ENCODE data around the gene CGB8. TPM values are rescaled to one million over a fixed set of nuclear protein-coding genes. Genes with fewer than 3 reads are reported as not detected.
A peak's percentile ranks its signal among the peaks of the same experiment; 100 is the strongest.
"Not testable (repeated sequence)": the region's sequence is repeated elsewhere in the genome, so short reads cannot be mapped to it uniquely, and the experiment has no call there.

CGB8 gene
- total RNA-seq, 6 donors from 2014 or later, result not detected

DNA sequence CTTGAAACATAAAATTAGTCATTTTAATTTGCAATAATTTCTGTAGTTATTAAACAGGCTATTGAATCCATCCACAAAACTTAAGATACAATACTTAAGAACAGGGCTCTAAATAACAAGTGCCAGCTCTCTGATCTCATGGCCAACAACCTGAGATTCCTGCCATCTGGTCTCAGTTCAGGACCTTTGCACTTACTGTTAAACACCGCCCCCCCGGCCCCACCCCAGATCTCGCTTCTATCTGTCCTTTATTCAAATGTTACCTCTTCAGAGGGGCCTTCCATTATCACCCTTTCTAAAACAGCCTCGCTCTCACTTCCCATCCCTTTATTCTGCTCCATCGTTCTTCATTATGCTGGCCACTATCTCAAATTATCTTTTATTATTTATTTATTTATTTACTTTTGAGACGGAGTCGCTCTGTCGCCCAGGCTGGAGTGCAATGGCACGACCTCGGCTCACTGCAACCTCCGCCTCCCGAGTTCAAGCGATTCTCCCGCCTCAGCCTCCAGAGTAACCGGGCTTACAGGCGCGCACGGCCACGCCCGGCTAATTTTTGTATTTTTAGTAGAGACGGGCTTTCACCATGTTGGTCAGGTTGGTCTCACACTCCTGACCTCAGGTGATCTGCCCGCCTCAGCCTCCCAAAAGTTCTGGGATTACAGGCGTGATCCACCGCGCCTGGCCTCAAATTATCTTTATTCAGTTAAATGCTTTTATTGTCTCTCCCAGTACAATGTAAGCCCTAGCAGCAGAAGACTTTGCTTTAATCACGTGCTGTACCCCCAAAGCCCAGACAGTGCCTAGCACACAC lies 35.5 kb upstream of the CGB8 start:
- H3K27ac ChIP-seq, result peak overlapping the region; percentile 89 to 95 (median 92)
- 74% methylated on average over 26 of the region's 26 CpGs for WGBS, 2 donors
- no peak for TF ChIP-seq POLR2A (IDR thresholded peaks at IDR 0.05)
- TF ChIP-seq, protein P1, sequence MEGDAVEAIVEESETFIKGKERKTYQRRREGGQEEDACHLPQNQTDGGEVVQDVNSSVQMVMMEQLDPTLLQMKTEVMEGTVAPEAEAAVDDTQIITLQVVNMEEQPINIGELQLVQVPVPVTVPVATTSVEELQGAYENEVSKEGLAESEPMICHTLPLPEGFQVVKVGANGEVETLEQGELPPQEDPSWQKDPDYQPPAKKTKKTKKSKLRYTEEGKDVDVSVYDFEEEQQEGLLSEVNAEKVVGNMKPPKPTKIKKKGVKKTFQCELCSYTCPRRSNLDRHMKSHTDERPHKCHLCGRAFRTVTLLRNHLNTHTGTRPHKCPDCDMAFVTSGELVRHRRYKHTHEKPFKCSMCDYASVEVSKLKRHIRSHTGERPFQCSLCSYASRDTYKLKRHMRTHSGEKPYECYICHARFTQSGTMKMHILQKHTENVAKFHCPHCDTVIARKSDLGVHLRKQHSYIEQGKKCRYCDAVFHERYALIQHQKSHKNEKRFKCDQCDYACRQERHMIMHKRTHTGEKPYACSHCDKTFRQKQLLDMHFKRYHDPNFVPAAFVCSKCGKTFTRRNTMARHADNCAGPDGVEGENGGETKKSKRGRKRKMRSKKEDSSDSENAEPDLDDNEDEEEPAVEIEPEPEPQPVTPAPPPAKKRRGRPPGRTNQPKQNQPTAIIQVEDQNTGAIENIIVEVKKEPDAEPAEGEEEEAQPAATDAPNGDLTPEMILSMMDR (IDR thresholded peaks at IDR 0.05), result no peak
- TF ChIP-seq POLR2AphosphoS5 (IDR thresholded peaks at IDR 0.05), result no peak
- TF ChIP-seq EP300 (IDR thresholded peaks at IDR 0.05), result no peak
- H3K27me3 ChIP-seq, result no peaks in the 10 kb centered on the region
- no peaks in the 10 kb centered on the region for H3K9me3 ChIP-seq
- peaks cover 19 to 38% (median 23%) of the 10 kb centered on the region in 4 donors for H3K4me1 ChIP-seq
- DNase-seq (no peak), ATAC-seq (ENCODE audit: low FRiP score in 2 of 2) (no peak)
- H3K4me3 ChIP-seq, result peak overlapping the region in 3 of 4 donors; percentile 93 to 100 (median 98)
- peaks cover 0 to 20% (median 14%) of the 10 kb centered on the region in 4 donors for H3K36me3 ChIP-seq

DNA sequence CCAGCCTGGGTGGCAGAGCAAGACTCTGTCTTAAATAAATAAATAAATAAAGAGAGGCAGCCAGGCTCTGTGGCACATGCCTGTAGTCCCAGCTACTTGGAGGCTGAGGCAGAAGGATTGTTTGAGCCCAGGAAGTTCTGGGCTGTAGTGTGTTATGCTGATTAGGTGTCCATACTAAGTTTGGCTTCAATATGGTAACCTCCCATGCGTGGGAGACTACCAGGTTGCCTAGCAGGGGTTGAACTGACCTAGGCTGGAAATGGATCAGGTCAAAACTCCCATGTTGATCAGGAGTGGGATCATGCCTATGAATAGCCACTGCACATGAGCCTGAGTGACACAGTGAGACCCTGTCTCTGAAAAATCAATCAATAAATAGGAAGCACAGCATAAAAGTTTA lies 32.4 kb upstream of the CGB8 start:
- no peaks in the 10 kb centered on the region for H3K9me3 ChIP-seq
- H3K27ac ChIP-seq, result no peak overlapping the region
- ATAC-seq (ENCODE audit: low FRiP score in 2 of 2), result no peak
- WGBS, 2 donors, result 60% methylated on average over 1 of the region's 1 CpG; no CpG with 5 or more reads in 1 of the 2 donors
- H3K4me1 ChIP-seq, result peaks cover 4 to 10% (median 8%) of the 10 kb centered on the region in 4 donors
- no peak for TF ChIP-seq POLR2AphosphoS5 (IDR thresholded peaks at IDR 0.05)
- TF ChIP-seq, protein P1 (IDR thresholded peaks at IDR 0.05), result no peak
- no peak for TF ChIP-seq EP300 (IDR thresholded peaks at IDR 0.05)
- TF ChIP-seq POLR2A (IDR thresholded peaks at IDR 0.05), result no peak
- DNase-seq, result no peak
- H3K4me3 ChIP-seq, result no peak overlapping the region
- H3K27me3 ChIP-seq, result no peaks in the 10 kb centered on the region
- no peaks in the 10 kb centered on the region for H3K36me3 ChIP-seq

DNA sequence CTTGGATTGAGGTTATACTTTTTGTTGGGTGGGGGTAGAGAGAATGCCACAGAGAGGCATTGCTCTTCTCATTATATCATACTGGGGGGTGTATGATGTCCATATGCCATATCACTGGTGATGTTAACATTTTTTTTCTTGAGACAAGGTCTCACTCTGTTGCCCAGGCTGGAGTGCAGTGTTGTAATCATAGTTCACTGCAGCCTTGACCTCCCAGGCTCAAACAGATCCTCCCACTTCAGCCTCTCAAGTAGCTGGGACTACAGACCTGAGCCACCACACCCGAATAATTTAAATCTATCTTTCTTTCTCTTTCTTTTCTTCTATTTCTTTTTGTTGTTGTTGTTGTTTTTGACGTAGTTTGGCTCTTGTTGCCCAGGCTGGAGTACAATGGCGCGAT lies 31.5 kb upstream of the CGB8 start:
- Histone ChIP-seq H3K36me3 (no peaks in the 10 kb centered on the region), H3K9me3 (no peaks in the 10 kb centered on the region), H3K27me3 (no peaks in the 10 kb centered on the region), H3K4me3 (no peak overlapping the region), H3K4me1 (peaks cover 0 to 5% (median 5%) of the 10 kb centered on the region in 4 donors), H3K27ac (no peak overlapping the region)
- DNase-seq (no peak), ATAC-seq (ENCODE audit: low FRiP score in 2 of 2) (no peak)
- TF ChIP-seq EP300 (IDR thresholded peaks at IDR 0.05), result no peak
- no peak for TF ChIP-seq POLR2AphosphoS5 (IDR thresholded peaks at IDR 0.05)
- TF ChIP-seq, protein P1 (IDR thresholded peaks at IDR 0.05), result no peak
- TF ChIP-seq POLR2A (IDR thresholded peaks at IDR 0.05), result no peak
- 79 to 85% methylated on average over 4 of the region's 4 CpGs for WGBS, 2 donors

DNA sequence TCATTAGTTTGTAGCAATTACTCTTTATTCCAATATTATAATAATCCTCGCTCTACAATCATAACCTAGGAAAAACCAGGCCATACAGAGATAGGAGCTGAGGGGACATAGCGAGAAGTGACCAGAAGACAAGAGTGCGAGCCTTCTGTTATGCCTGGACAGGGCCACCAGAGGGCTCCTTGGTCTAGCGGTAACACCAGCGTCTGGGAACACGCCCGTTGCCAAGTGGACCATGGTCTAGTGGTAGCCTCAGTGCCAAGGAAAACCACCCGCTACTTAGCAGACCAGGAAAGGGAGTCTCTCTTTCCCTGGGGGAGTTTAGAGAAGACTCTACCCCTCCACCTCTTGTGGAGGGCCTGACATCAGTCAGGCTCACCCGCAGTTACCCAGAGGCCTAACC lies 26.0 kb upstream of the CGB8 start:
- H3K4me3 ChIP-seq; H3K9me3 ChIP-seq; ATAC-seq (ENCODE audit: low FRiP score in 2 of 2); H3K27ac ChIP-seq; H3K36me3 ChIP-seq: not testable (repeated sequence)
- Histone ChIP-seq H3K4me1 (peaks cover 0 to 17% (median 3%) of the 10 kb centered on the region in 4 donors), H3K27me3 (peaks cover 0 to 30% (median 15%) of the 10 kb centered on the region in 4 donors)
- TF ChIP-seq, protein P1 (IDR thresholded peaks at IDR 0.05), result peak; percentile 64 to 85 (median 71)
- WGBS, 2 donors, result 14 to 16% methylated on average over 9 of the region's 9 CpGs
- peak in 1 of 2 donors; percentile 77 for DNase-seq

All from upper lobe of left lung (tissue), 6 donors.